SK-N-MC (cell line): ENCODE results near the gene SMPD1.

ENCODE experiments used
- EZH2 ChIP-seq: fragments of 200-600 bp; sonication (generic); IDR thresholded peaks from one replicate; pipeline ENCODE4 v1.6.1; 2017; ENCODE audit warnings: antibody characterized with exemption
- POLR2AphosphoS5 ChIP-seq: IDR thresholded peaks from 2 replicates; pipeline ENCODE4 v1.6.1; 2012; ENCODE audit warnings: mild to moderate bottlenecking, low read depth, low read length, borderline replicate concordance

DNA sequence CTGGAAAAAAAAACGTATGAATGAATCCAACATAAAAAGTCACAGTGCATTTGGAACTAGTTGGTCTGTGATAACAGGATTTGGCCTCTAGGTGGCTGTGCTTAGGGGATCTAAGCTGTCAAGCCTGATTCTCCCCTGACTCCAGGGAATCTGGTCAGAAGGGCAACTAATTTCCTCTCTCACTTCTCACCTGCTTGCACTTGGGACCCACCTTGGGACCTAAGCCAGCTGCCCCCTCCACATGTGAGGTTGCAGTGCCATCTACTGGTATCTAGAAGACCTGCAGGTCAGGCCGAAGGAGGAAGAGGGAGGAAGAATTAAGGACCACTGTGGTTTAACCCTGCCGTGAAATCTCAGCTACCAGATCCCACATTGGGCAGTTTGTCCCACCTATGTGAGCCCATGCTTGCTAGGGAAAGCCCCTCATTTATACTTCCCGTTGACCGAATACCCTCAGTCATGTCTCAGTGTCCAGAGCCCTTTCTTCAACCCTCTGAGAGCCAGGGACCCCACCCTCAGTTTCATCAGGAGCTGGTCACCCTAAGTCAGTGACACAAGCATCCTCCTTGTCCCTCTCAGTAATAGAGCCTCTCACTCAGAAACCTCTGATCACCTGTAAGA is 36.8 kb upstream of the SMPD1 start:
- no peak for TF ChIP-seq EZH2
- no peak for TF ChIP-seq POLR2AphosphoS5
